ENCODE results near the gene ABCC3. TPM values are rescaled to one million over a fixed set of nuclear protein-coding genes. Genes with fewer than 3 reads are reported as not detected.

Gene ABCC3
- total and polyA plus RNA-seq, 9 of the 15 experiments (the other 6 are each of a cell fraction or from before 2014, with no cell fraction given), result 0.03 to 1.6 (median 0.42) TPM; not detected in 5

DNA sequence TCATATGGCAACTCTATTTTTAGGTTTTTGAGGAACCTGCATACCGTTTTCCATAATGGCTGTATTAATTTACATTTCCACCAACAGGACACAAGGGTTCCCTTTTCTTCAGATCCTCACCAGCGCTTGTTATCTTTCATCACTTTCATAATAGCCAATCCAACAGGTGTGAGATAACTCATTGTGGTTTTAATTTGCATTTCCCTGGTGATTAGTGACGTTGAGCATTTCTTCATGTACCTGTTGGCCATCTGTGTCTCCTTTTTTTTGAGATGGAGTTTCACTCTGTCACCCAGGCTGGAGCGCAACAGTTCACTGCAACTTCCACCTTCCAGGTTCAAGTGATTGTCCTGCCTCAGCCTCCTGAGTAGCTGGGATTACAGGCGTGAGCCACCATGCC lies 36.2 kb upstream of the ABCC3 start:
- no peak overlapping the region for H2AFZ ChIP-seq (ENCODE audit: low read depth, low read length)
- no peaks in the 10 kb centered on the region for H3K79me2 ChIP-seq (ENCODE audit: control insufficient read depth, insufficient read depth, low read length)
- H3K9me1 ChIP-seq (ENCODE audit: control insufficient read depth, insufficient read depth, low read length), result no peaks in the 10 kb centered on the region
- peaks cover 0 to 26% of the 10 kb centered on the region in 2 experiments; a peak in 2 of 5 replicates for H3K4me1 ChIP-seq (replicated peaks in 1 of 2; ENCODE audit: control insufficient read depth in 2 of 2, insufficient read depth in 2 of 2, low read length in 2 of 2)
- 23% methylated on average over 5 of the region's 5 CpGs for WGBS (ENCODE audit: insufficient coverage, low coverage, missing lambda C conversion rate)
- no peak overlapping the region for H3K9ac ChIP-seq (ENCODE audit: insufficient read depth in 1 of 2, low read depth in 2 of 2, low read length in 2 of 2)
- ATAC-seq (no peak), FAIRE-seq (no peak), DNase-seq (ENCODE audit: extremely low read depth in 1 of 4, low spot score in 3 of 4) (no peak)
- H3K4me2 ChIP-seq (ENCODE audit: insufficient read depth, low read length), result no peak overlapping the region
- BruUV-seq (replicated peaks), result no TSS peak
- H3K4me3 ChIP-seq, result no peak overlapping the region
- peaks cover 7% of the 10 kb centered on the region; the same call in 1 of the 2 replicates for H4K20me1 ChIP-seq (replicated peaks; ENCODE audit: control insufficient read depth, insufficient read depth, low read length)
- no peaks in the 10 kb centered on the region for H3K9me3 ChIP-seq (replicated peaks; ENCODE audit: control insufficient read depth, insufficient read depth, low read depth, low read length)
- no peak overlapping the region for H3K27ac ChIP-seq (ENCODE audit: extremely low read depth, low read depth, low read length)
- POLR2A ChIA-PET, result interaction anchor here (0.7 to 1.0 kb wide), 2 partner anchors 9 to 129 kb away, joined by 3 to 4 read pairs; no protein-coding TSS in a partner anchor
- H3K36me3 ChIP-seq (ENCODE audit: control insufficient read depth, insufficient read depth, low read length), result no peaks in the 10 kb centered on the region
- intact Hi-C loops (cut with micrococcal nuclease), result no loop called here
- peaks cover 45 to 82% of the 10 kb centered on the region in 2 experiments for H3K27me3 ChIP-seq (ENCODE audit: control insufficient read depth in 2 of 2, insufficient read depth in 2 of 2, low read length in 2 of 2)
- CTCF ChIA-PET (ENCODE audit: low intra/inter-chr PET ratio), result no interaction called here
- in situ Hi-C loops (cut with MboI), result no loop called here
- no peak for TF ChIP-seq ZNF239 (CRISPR knock-in tag; IDR thresholded peaks at IDR 0.05)
- TF ChIP-seq ZC3H8 (IDR thresholded peaks at IDR 0.05), result no peak
- TF ChIP-seq ZNF217 (CRISPR knock-in tag; IDR thresholded peaks at IDR 0.05), result no peak

- ChIA-PET CTCF (ENCODE audit: low intra/inter-chr PET ratio) (no interaction called here), POLR2A (interaction anchor here (0.7 to 1.2 kb wide), 2 partner anchors 8 to 10 kb away, joined by 3 read pairs; no protein-coding TSS in a partner anchor)
- TF ChIP-seq ZNF224 (CRISPR knock-in tag; IDR thresholded peaks at IDR 0.05) (no peak), SIN3A (IDR thresholded peaks at IDR 0.05; ENCODE audit: borderline replicate concordance in 2 of 2, control insufficient read depth in 1 of 2, low read depth in 2 of 2, low read length in 2 of 2) (no peak)
- intact Hi-C loops (cut with micrococcal nuclease) (no loop called here), in situ Hi-C loops (cut with MboI) (no loop called here)
- Histone ChIP-seq H3K36me3 (ENCODE audit: control insufficient read depth, insufficient read depth, low read length) (no peaks in the 10 kb centered on the region), H3K27ac (ENCODE audit: extremely low read depth, low read depth, low read length) (no peak overlapping the region), H4K20me1 (replicated peaks; ENCODE audit: control insufficient read depth, insufficient read depth, low read length) (peaks cover 3% of the 10 kb centered on the region; the same call in 1 of the 2 replicates), H3K79me2 (ENCODE audit: control insufficient read depth, insufficient read depth, low read length) (no peaks in the 10 kb centered on the region), H3K4me3 (no peak overlapping the region), H3K27me3 (ENCODE audit: control insufficient read depth in 2 of 2, insufficient read depth in 2 of 2, low read length in 2 of 2) (peaks cover 43 to 82% of the 10 kb centered on the region in 2 experiments), H3K4me2 (ENCODE audit: insufficient read depth, low read length) (no peak overlapping the region), H3K9me3 (replicated peaks; ENCODE audit: control insufficient read depth, insufficient read depth, low read depth, low read length) (no peaks in the 10 kb centered on the region), H3K9me1 (ENCODE audit: control insufficient read depth, insufficient read depth, low read length) (no peaks in the 10 kb centered on the region), H2AFZ (ENCODE audit: low read depth, low read length) (no peak overlapping the region), H3K4me1 (replicated peaks in 1 of 2; ENCODE audit: control insufficient read depth in 2 of 2, insufficient read depth in 2 of 2, low read length in 2 of 2) (peaks cover 0 to 27% of the 10 kb centered on the region in 2 experiments; a peak in 2 of 5 replicates), H3K9ac (ENCODE audit: insufficient read depth in 1 of 2, low read depth in 2 of 2, low read length in 2 of 2) (no peak overlapping the region)
- DNase-seq (ENCODE audit: extremely low read depth in 1 of 4, low spot score in 3 of 4) (no peak), FAIRE-seq (no peak), ATAC-seq (no peak)
- BruUV-seq (replicated peaks), result no TSS peak
- 3% methylated on average over 8 of the region's 15 CpGs for WGBS (ENCODE audit: insufficient coverage, low coverage, missing lambda C conversion rate)
These were observed 35.1 kb upstream of the ABCC3 start for GRCh38 chr17:50599606-50600005.
